LNCaP clone FGC (cell line): ENCODE measurements around the gene SLC13A3.

Source experiments
- DNase-seq: peaks from one replicate; pipeline ENCODE4 v3.0.0-alpha.2; 2011; ENCODE audit warnings: low read depth
- H3K4me3 ChIP-seq: 2 replicates; pipeline ENCODE4 v1.5.1; 2011; ENCODE audit warnings: mild to moderate bottlenecking, low read depth, low read length, control low read depth
- TF ChIP-seq, protein P1 (sequence below): IDR thresholded peaks from 2 replicates; pipeline ENCODE4 v1.5.1; 2012; ENCODE audit warnings: mild to moderate bottlenecking; ENCODE audit not compliant: control insufficient read depth, insufficient read depth; ENCODE audit errors: extremely low read depth

The SLC13A3 gene

DNA sequence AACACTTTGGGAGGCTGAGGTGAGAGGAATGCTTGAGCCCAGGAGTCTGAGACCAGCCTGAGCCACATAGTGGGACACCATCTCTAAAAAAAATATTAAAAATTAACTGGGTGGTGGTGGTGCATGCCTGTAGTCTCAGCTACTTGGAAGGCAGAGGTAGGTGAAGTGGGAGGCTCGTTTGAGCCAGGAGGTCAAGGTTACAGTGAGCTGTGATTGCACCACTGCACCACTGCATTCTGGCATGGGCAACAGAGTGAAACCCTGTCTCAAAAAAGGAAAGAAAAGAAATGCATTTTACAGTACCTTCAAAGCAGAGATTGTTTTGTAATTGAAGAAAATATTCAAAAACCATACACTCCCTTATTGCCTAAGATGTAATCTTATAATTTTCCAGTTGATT lies 107.3 kb downstream of the SLC13A3 start:
- TF ChIP-seq, protein P1, sequence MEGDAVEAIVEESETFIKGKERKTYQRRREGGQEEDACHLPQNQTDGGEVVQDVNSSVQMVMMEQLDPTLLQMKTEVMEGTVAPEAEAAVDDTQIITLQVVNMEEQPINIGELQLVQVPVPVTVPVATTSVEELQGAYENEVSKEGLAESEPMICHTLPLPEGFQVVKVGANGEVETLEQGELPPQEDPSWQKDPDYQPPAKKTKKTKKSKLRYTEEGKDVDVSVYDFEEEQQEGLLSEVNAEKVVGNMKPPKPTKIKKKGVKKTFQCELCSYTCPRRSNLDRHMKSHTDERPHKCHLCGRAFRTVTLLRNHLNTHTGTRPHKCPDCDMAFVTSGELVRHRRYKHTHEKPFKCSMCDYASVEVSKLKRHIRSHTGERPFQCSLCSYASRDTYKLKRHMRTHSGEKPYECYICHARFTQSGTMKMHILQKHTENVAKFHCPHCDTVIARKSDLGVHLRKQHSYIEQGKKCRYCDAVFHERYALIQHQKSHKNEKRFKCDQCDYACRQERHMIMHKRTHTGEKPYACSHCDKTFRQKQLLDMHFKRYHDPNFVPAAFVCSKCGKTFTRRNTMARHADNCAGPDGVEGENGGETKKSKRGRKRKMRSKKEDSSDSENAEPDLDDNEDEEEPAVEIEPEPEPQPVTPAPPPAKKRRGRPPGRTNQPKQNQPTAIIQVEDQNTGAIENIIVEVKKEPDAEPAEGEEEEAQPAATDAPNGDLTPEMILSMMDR, result no peak
- no peak overlapping the region for H3K4me3 ChIP-seq
- no peak for DNase-seq

DNA sequence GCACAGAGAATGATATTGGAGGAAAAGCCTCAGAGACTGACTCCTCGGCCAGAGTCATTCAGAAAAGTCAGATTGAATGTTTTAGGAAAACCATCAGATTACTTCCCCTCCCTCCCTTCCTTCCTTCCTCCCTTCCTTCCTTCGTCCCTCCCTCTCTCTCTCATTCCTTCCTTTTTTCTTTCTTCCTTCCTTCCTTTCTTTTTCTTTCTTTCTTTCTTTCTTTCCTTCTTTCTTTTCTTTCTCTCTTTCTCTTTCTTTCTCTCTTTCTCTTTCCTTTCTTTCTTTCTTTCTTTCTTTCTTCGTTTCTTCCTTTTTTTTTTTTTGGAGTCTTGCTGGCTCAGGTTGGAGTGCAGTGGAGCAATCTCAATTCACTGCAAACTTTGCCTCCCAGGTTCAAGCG lies 108.2 kb downstream of the SLC13A3 start:
- TF ChIP-seq, protein P1, result no peak
- H3K4me3 ChIP-seq, result no peak overlapping the region
- no peak for DNase-seq

DNA sequence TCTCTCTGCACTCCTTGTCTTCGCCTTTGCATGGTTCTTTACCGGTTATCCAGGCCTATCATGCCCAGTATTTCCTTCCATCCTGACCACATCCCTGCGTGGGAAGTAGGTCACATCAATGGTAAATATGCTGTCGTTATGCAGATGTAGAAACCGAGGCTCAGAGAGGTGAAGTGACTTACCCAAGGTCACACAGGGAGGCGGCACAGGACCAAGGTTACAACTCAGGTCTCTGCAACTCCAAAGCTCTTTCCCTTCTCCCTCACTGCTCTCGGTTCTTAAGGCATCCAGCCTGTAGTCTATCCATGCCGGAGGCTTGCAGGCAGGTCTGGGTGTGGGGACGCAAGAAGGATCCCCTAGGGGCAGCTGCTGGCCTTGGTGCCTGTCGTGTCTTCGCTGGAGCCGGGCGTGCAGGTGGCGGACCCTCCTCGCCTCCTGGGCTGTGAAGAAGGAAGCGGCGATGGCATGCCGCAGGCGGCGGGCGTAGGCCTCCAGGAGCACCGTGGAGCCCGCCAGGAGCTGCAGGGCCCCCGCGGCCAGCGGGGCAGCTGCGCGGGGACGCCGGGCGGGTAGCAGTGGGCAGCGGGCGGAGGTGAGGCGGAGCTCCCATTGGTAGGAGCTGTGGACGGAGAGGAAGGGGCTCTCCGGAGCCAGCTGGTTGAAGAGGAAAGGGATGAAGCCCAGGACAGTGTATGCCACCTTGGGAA lies 109.9 kb downstream of the SLC13A3 start:
- TF ChIP-seq, protein P1, result no peak
- no peak for DNase-seq
- no peak overlapping the region for H3K4me3 ChIP-seq

DNA sequence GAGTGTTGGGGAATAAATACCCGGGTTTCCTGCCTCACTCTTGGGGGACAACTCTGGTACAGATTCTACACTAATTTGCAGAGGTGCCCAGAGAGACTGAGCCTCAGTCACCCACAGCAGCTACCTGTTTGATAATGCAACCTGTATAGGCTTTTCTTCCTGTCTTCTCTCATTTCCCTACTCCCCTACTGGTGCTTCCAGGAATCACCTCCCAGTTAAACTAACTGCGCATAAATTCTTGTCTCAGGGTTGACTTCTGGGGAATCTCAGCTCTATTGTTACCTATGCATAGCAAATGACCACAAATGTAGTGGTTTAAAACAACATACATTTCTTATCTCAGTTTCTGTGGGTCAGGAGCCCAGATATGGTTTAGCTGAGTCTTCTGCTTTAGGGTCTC lies 112.1 kb downstream of the SLC13A3 start:
- no peak for DNase-seq
- no peak overlapping the region for H3K4me3 ChIP-seq
- TF ChIP-seq, protein P1, result peak; percentile 14; the same call in 1 of the 2 replicates

DNA sequence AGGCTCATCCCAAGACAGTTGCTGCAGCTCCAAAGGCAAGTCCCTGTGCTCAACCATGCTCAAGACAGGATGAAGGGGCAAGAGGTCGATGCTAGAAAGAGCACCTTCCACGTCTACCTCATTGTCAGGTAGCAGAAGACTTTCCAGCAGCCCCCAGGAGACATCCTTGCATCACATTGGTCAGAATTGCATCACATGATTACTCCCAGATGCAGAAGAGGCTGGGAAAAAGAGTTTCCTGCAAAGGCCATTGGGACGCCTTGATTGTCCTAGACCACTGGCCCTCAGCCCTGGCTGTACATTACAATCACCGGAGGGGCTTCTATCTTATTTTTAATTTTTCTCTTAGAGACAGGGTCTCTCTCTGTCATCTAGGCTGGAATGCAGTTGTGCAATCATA lies 120.6 kb downstream of the SLC13A3 start:
- no peak for DNase-seq
- H3K4me3 ChIP-seq, result no peak overlapping the region

DNA sequence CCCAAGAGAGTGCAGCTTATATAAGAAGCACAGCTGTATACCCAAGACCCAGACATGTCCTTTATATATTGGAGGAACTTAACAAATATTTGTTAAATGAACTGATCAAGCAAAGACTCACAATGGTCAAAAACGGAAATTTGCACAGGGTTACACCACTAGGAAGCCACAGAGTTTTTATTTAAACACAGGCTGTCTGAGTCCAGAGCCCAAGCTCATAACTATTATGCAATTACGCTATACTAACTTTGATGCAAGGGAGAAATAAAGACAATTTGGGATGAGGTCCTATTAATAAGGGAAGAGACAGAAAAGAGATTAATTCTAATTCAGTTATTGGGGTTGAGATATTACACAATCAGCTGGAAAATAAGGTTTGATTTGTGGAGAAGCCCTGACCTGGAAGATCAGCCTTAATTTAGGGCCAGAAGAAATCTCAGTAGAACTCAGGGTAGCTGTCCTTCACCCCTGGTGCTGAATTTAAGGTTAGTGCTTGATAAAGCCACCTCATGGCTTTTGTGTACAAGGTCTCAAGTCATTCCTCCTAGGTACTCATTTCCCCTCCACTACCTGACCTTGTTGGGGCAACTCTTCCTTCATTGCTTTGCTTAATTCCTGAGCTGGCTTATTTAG lies 127.4 kb downstream of the SLC13A3 start:
- H3K4me3 ChIP-seq, result no peak overlapping the region
- TF ChIP-seq, protein P1, result no peak
- no peak for DNase-seq

More for the DNA sequence above, 120.6 kb downstream of the SLC13A3 start:
- TF ChIP-seq, protein P1, result no peak

- DNase-seq, result no peak
- TF ChIP-seq, protein P1, result no peak
- H3K4me3 ChIP-seq, result no peak overlapping the region
Measured at GRCh38 chr20:46523108-46523507, 128.2 kb downstream of the SLC13A3 start.
